Heart left ventricle (tissue), 13 donors: Measurements from ENCODE around the gene LILRA5.

Experiments
- CTCF ChIP-seq, 12 donors: fragments of 200-600 bp; sonication (generic) in 4 of 12; IDR thresholded peaks; one replicate each; pipeline versions ENCODE4 v1.5.0 to v1.8.0; 2018 to 2022; ENCODE audit warnings: antibody characterized with exemption in 12 of 12, mild to moderate bottlenecking in 5 of 12
- POLR2A ChIP-seq, 2 donors: fragments of 450-650 bp; IDR thresholded peaks; one replicate each; pipeline ENCODE4 v1.6.1; 2017; ENCODE audit warnings: antibody characterized with exemption in 2 of 2, mild to moderate bottlenecking in 2 of 2, moderate library complexity in 2 of 2
- donor health status: ischemic (EF 13 %, LVEDD 7.1; RV severe dilation, severe dysfunction).
- donor health status: DM: no; HTN: yes; CAD: no.
- donor health status: DM: no; HTN: no; CAD: no.
- donor health status: ischemic (EF 25% LVEDD 6.9; RV normal size, moderate dysfunction).
- donor health status: ischemic (EF 25% LVEDD 5.7; RV mildly dilated, moderate dysfunction).
- donor health status: ischemic (EF 35%, LVEDD 5.7; RV mildly dilated, moderate dysfunction).
- donor health status: nonischemic (EF 11% LVEDD 7.7; RV severe dilation, severe dysfunction).
- donor health status: DM: yes; HTN: yes; CAD: no.
- donor health status: PGD.
- donor health status: ischemic (EF 29% LVEDD 5.4; RV normal size, mild dysfunction).
- donor health status: nonischemic (EF 23%, LVEDD 6.1; RV moderate dilation, normal function).

- TF ChIP-seq CTCF (IDR thresholded peaks at IDR 0.05) (no peak), POLR2A (IDR thresholded peaks at IDR 0.05) (no peak)
Observed at GRCh38 chr19:54305141-54305540, 7.8 kb downstream of the LILRA5 start.
